K562 (cell line): ENCODE measurements around the gene ARHGEF33. TPM values are rescaled to one million over a fixed set of nuclear protein-coding genes. Genes with fewer than 3 reads are reported as not detected.

Experiments used
- ATAC-seq: fragments of 200-7000 bp; cut with Tn5 transposase; 3 replicates; pipeline ENCODE4 v1.9.1; 2020; ENCODE audit warnings: moderate library complexity
- BruUV-seq: library from RNA; stranded (reverse); fragments of 400-500 nt; replicated peaks from 2 replicates; lab custom pipeline; 2021; lab: Mats Ljungman, UMichigan
- CTCF ChIA-PET: fragments of 300-600 bp; formaldehyde crosslinking; extraction: SDS; loops from one replicate; lab custom pipeline; 2021; ENCODE audit warnings: low intra/inter-chr PET ratio; lab: Yijun Ruan, JAX
- POLR2A ChIA-PET: fragments of 300-600, 350-650 bp; sonication (Branson Sonifier 250); formaldehyde crosslinking; extraction: SDS; loops from one replicate; lab custom pipeline; 2021; ENCODE audit warnings: antibody characterized with exemption, inconsistent platforms; lab: Yijun Ruan, JAX
- DNase-seq, 4 experiments: peaks; one replicate each; pipeline versions ENCODE4 v3.0.0 to v3.0.0-alpha.2; 2011 to 2018; ENCODE audit warnings: low spot score in 3 of 4, mixed read lengths in 3 of 4; ENCODE audit errors: extremely low read depth in 1 of 4
- FAIRE-seq: peaks from 2 replicates; lab custom pipeline; 2011; peaks lifted over from hg19 to GRCh38; lab: Jason Lieb, UNC
- H2AFZ ChIP-seq: 2 replicates; pipeline ENCODE4 v1.6.0; 2011; ENCODE audit warnings: low read depth, low read length, control low read depth, inconsistent platforms
- H3K27ac ChIP-seq: fragments of 200-600 bp; 3 replicates; pipeline ENCODE4 v1.8.0; 2011; ENCODE audit warnings: low read depth, mild to moderate bottlenecking, control low read depth, inconsistent platforms, low read length, moderate library complexity, mixed read lengths; ENCODE audit errors: extremely low read depth
- H3K27me3 ChIP-seq, 2 experiments: fragments of 300-600 bp in 1 of 2; 2 replicates in 1 of 2; 3 replicates in 1 of 2; pipeline versions ENCODE4 v1.6.0 to v1.8.0; 2011; ENCODE audit warnings: inconsistent platforms in 2 of 2, low read length in 2 of 2, mild to moderate bottlenecking in 1 of 2, mixed read lengths in 1 of 2, moderate library complexity in 1 of 2; ENCODE audit not compliant: control insufficient read depth in 2 of 2, insufficient read depth in 2 of 2
- H3K36me3 ChIP-seq: fragments of 300-600 bp; 3 replicates; pipeline ENCODE4 v1.8.0; 2011; ENCODE audit warnings: mild to moderate bottlenecking, low read length, inconsistent platforms; ENCODE audit not compliant: control insufficient read depth, insufficient read depth
- H3K4me1 ChIP-seq, 2 experiments: fragments of 200-600 bp in 1 of 2; replicated peaks in 1 of 2; 2 replicates in 1 of 2; 3 replicates in 1 of 2; pipeline versions ENCODE4 v1.5.1 to v1.8.0; 2011; ENCODE audit warnings: inconsistent platforms in 2 of 2, low read length in 2 of 2, mild to moderate bottlenecking in 1 of 2, mixed read lengths in 1 of 2, moderate library complexity in 1 of 2; ENCODE audit not compliant: control insufficient read depth in 2 of 2, insufficient read depth in 2 of 2
- H3K4me2 ChIP-seq: 2 replicates; pipeline ENCODE4 v1.6.1; 2011; ENCODE audit warnings: low read length, control low read depth, inconsistent platforms, mixed read lengths; ENCODE audit not compliant: insufficient read depth
- H3K4me3 ChIP-seq: fragments of 200-600 bp; sonication (generic), shearing (Covaris generic); 2 replicates; pipeline ENCODE4 v1.5.1; 2016; ENCODE audit warnings: control low read depth, inconsistent platforms
- H3K79me2 ChIP-seq: fragments of 200-600 bp; 3 replicates; pipeline ENCODE4 v1.8.0; 2011; ENCODE audit warnings: low read length, inconsistent platforms; ENCODE audit not compliant: control insufficient read depth, insufficient read depth
- H3K9ac ChIP-seq, 2 experiments: 2 replicates each; pipeline versions ENCODE4 v1.6.0 to v1.6.1; 2011; ENCODE audit warnings: low read depth in 2 of 2, low read length in 2 of 2, control low read depth in 1 of 2, inconsistent platforms in 1 of 2, mild to moderate bottlenecking in 1 of 2, mixed read lengths in 1 of 2; ENCODE audit not compliant: insufficient read depth in 1 of 2
- H3K9me1 ChIP-seq: one replicate; pipeline ENCODE4 v1.6.0; 2011; ENCODE audit warnings: inconsistent platforms, mild to moderate bottlenecking, low read length, moderate library complexity; ENCODE audit not compliant: control insufficient read depth, insufficient read depth
- H3K9me3 ChIP-seq: replicated peaks from 2 replicates; pipeline ENCODE4 v1.5.1; 2011; ENCODE audit warnings: low read depth, low read length, inconsistent platforms; ENCODE audit not compliant: control insufficient read depth, insufficient read depth
- H4K20me1 ChIP-seq: replicated peaks from 2 replicates; pipeline ENCODE4 v1.6.1; 2011; ENCODE audit warnings: low read length, inconsistent platforms, mixed read lengths; ENCODE audit not compliant: control insufficient read depth, insufficient read depth
- ARNT ChIP-seq, 2 experiments: fragments of 450-650 bp; IDR thresholded peaks; 2 replicates each; pipeline ENCODE4 v1.6.1; 2016; ENCODE audit warnings: mild to moderate bottlenecking in 1 of 2
- C11orf30 ChIP-seq: fragments of 450-650 bp; IDR thresholded peaks from 2 replicates; pipeline ENCODE4 v1.6.1; 2016; ENCODE audit warnings: low read depth, mild to moderate bottlenecking
- EP400 ChIP-seq: fragments of 450-650 bp; IDR thresholded peaks from 2 replicates; pipeline ENCODE4 v1.6.1; 2017; ENCODE audit warnings: antibody characterized with exemption, mild to moderate bottlenecking, moderate library complexity
- GABPB1 ChIP-seq: sonication (generic); formaldehyde crosslinking; IDR thresholded peaks from 2 replicates; pipeline ENCODE4 v1.8.0; 2022; ENCODE audit warnings: mild to moderate bottlenecking, missing genetic modification reagents
- HDAC2 ChIP-seq: fragments of 450-650 bp; IDR thresholded peaks from 2 replicates; pipeline ENCODE4 v1.6.1; 2016; ENCODE audit warnings: mild to moderate bottlenecking
- NFRKB ChIP-seq: fragments of 450-650 bp; IDR thresholded peaks from 2 replicates; pipeline ENCODE4 v1.6.1; 2016; ENCODE audit warnings: low read depth
- RBM15 ChIP-seq: fragments of 200-400 bp; formaldehyde crosslinking; IDR thresholded peaks from 2 replicates; pipeline ENCODE4 v1.6.1; 2018; ENCODE audit warnings: mild to moderate bottlenecking, low read length, moderate library complexity; ENCODE audit not compliant: insufficient read depth
- SIRT6 ChIP-seq: IDR thresholded peaks from one replicate; pipeline ENCODE4 v1.6.1; 2012; ENCODE audit warnings: low read depth, mild to moderate bottlenecking, control low read depth, inconsistent platforms, low read length, moderate library complexity
- TBP ChIP-seq: optimal IDR thresholded peaks from 2 replicates; pipeline ENCODE3; 2011; ENCODE audit warnings: low read depth, low read length, improper control_type of control experiment
- WGBS: fragments of 100-300 bp; shearing (Covaris generic); methylation state at CpG from one replicate; pipeline ENCODE4 v1.1.6; 2016; ENCODE audit warnings: low coverage, mixed read lengths; ENCODE audit not compliant: insufficient coverage; ENCODE audit errors: missing lambda C conversion rate; 5-methylcytosine and 5-hydroxymethylcytosine counted together
- in situ Hi-C: fragments of 300-500 bp; cut with MboI; formaldehyde crosslinking; loops from 4 replicates; pipeline ENCODE4 v1.15.0; 2018; ENCODE audit warnings: inconsistent platforms, mixed read lengths
- intact Hi-C: fragments of 100-400 bp; cut with micrococcal nuclease; formaldehyde crosslinking; loops from 2 replicates; pipeline ENCODE4 v1.14.2; 2022
- polyA plus RNA-seq, 8 experiments: library from polyadenylated mRNA; depleted of rRNA in 4 of 8; stranded (reverse) in 5 of 8; unstranded in 3 of 8; fragments of >200 nt; fragmentation: Nextera tagmentation in 2 of 8; fragmentation: Illumina TruSeq in 1 of 8; extraction: Ambion mirVana in 2 of 8; extraction: Trizol in 1 of 8; gene quantifications; 2 replicates each; pipeline versions ENCODE4 v1.2.1 to v1.2.3, GENCODE V29; 2011 to 2014; ENCODE audit warnings: inconsistent platforms in 1 of 8, missing spikeins in 1 of 8
- total RNA-seq, 7 experiments: library from RNA; depleted of rRNA in 6 of 7; stranded (reverse); fragments of >200 nt in 6 of 7; fragmentation: Illumina TruSeq in 2 of 7; extraction: Trizol in 2 of 7; gene quantifications; 2 replicates each; pipeline versions ENCODE4 v1.2.1 to v1.2.3, GENCODE V29; 2011 to 2021; ENCODE audit warnings: low replicate concordance in 1 of 7
- TF ChIP-seq, protein P1 (sequence below): fragments of 250-450 bp; sonication (Bioruptor Pico); IDR thresholded peaks from 2 replicates; pipeline ENCODE4 v1.8.0; 2022; ENCODE audit warnings: moderate library complexity, mild to moderate bottlenecking, inconsistent platforms
- TF ChIP-seq, protein P2 (sequence below), 2 experiments: fragments of 450-650 bp; IDR thresholded peaks; 2 replicates each; pipeline ENCODE4 v1.6.1; 2016
- TF ChIP-seq, protein P3 (sequence below): fragments of 200-800 bp; sonication (Bioruptor generic); IDR thresholded peaks from 2 replicates; pipeline ENCODE4 v1.6.1; 2017; ENCODE audit warnings: missing genetic modification characterization, missing compliant biosample characterization

Gene ARHGEF33
- total and polyA plus RNA-seq, 9 of the 15 experiments (the other 6 are each of a cell fraction or from before 2014, with no cell fraction given), result 0.01 to 0.08 (median 0.03) TPM; not detected in 5

DNA sequence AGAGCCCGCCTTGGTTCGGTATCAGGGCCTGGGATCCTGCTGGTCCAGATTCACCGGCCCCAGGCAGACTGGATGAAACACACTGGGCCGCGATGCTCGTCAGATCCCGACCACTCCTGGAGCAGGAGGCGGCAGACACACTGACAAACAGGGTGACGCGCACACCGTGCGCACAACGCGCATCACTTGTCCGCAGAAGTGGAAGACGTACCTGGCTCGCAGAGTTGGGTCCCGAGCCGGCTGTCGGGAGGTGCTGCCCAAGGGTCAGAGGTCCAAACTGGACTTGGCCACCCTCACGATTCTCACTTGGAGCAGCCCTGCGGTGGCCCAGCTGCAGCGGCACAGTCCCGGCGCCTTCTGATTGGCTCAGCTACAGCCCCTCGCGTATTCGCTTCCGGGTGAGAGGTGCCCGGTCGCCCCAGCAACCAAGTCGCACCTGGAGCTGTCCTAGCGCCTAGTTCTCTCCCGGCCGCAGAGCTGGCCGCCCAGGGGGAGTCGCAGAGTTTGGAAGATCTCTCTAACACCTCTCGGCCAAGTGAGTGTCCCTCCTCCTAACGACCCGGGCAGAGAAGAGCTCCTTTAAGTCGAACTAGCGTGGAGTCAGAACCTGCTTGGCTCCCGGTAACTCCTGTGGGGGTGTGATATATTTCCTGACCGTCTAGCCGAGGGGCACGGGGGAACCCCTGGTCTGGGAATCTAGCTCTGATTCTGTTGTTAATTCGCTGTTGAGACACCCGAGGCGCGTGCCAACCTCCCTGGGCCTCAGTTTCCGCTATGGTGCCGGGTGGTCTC, 13.9 kb upstream of the ARHGEF33 start, which contains the start of the genes DHX57 and MORN2 (continued):
- TF ChIP-seq, protein P1, sequence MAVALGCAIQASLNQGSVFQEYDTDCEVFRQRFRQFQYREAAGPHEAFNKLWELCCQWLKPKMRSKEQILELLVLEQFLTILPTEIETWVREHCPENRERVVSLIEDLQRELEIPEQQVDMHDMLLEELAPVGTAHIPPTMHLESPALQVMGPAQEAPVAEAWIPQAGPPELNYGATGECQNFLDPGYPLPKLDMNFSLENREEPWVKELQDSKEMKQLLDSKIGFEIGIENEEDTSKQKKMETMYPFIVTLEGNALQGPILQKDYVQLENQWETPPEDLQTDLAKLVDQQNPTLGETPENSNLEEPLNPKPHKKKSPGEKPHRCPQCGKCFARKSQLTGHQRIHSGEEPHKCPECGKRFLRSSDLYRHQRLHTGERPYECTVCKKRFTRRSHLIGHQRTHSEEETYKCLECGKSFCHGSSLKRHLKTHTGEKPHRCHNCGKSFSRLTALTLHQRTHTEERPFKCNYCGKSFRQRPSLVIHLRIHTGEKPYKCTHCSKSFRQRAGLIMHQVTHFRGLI (CRISPR knock-in tag), result no peak
- no peak for TF ChIP-seq NFRKB
- peak; percentile 70; the same call in 1 of the 2 replicates for TF ChIP-seq EP400
- peak; percentile 93 for TF ChIP-seq C11orf30
- TF ChIP-seq SIRT6, result no peak
- peak; percentile 77 for TF ChIP-seq HDAC2
- TF ChIP-seq GABPB1 (CRISPR knock-in tag), result peak; percentile 100
- no peak for TF ChIP-seq ARNT (IDR thresholded peaks at IDR 0.05)
- no peak for TF ChIP-seq RBM15
- peak; percentile 35 for TF ChIP-seq TBP

GRCh38 chr2:38876407-38876806, 13.3 kb upstream of the ARHGEF33 start:
- ATAC-seq (no peak), DNase-seq (no peak), FAIRE-seq (no peak)
- H3K9ac ChIP-seq, result peak overlapping the region; percentile 66 to 95; a peak in 2 of 4 replicates
- H3K27me3 ChIP-seq, result no peaks in the 10 kb centered on the region
- peaks cover 0 to 10% of the 10 kb centered on the region in 2 experiments; a peak in 2 of 5 replicates for H3K4me1 ChIP-seq
- CTCF ChIA-PET, result no interaction called here
- peak overlapping the region; percentile 62 for H3K4me3 ChIP-seq
- H3K9me3 ChIP-seq, result no peaks in the 10 kb centered on the region
- H3K27ac ChIP-seq, result no peak overlapping the region; the same call in 2 of the 3 replicates
- 22% methylated on average over 10 of the region's 10 CpGs for WGBS
- intact Hi-C loops (no loop called here), in situ Hi-C loops (no loop called here)
- TF ChIP-seq, protein P2, sequence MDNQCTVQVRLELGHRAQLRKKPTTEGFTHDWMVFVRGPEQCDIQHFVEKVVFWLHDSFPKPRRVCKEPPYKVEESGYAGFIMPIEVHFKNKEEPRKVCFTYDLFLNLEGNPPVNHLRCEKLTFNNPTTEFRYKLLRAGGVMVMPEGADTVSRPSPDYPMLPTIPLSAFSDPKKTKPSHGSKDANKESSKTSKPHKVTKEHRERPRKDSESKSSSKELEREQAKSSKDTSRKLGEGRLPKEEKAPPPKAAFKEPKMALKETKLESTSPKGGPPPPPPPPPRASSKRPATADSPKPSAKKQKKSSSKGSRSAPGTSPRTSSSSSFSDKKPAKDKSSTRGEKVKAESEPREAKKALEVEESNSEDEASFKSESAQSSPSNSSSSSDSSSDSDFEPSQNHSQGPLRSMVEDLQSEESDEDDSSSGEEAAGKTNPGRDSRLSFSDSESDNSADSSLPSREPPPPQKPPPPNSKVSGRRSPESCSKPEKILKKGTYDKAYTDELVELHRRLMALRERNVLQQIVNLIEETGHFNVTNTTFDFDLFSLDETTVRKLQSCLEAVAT (IDR thresholded peaks at IDR 0.05), result no peak
- TF ChIP-seq, protein P3, sequence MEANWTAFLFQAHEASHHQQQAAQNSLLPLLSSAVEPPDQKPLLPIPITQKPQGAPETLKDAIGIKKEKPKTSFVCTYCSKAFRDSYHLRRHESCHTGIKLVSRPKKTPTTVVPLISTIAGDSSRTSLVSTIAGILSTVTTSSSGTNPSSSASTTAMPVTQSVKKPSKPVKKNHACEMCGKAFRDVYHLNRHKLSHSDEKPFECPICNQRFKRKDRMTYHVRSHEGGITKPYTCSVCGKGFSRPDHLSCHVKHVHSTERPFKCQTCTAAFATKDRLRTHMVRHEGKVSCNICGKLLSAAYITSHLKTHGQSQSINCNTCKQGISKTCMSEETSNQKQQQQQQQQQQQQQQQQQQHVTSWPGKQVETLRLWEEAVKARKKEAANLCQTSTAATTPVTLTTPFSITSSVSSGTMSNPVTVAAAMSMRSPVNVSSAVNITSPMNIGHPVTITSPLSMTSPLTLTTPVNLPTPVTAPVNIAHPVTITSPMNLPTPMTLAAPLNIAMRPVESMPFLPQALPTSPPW (CRISPR knock-in tag), result peak; percentile 1; the same call in 1 of the 2 replicates
- H4K20me1 ChIP-seq, result no peaks in the 10 kb centered on the region
- peaks cover 21% of the 10 kb centered on the region for H3K79me2 ChIP-seq
- POLR2A ChIA-PET, result interaction anchor here (0.6 to 3.3 kb wide), 7 partner anchors 8 to 216 kb away, joined by 3 to 23 read pairs (median 3); partner anchors contain the start of gene SRSF7
- H3K36me3 ChIP-seq, result no peaks in the 10 kb centered on the region
- peak overlapping the region; percentile 98 for H2AFZ ChIP-seq
- H3K9me1 ChIP-seq, result no peaks in the 10 kb centered on the region
- BruUV-seq, result no TSS peak
- H3K4me2 ChIP-seq, result peak overlapping the region; percentile 96
